Left forelimb (tissue), 1 donor: ENCODE measurements around the gene TMEFF2.

Source experiments
- DNase-seq: peaks from one replicate; pipeline ENCODE4 v3.0.0-alpha.2; 2018; ENCODE audit warnings: low spot score

The TMEFF2 gene

GRCh38 chr2:192064459-192064858 lies 130.3 kb downstream of the TMEFF2 start:
- no peak for DNase-seq

GRCh38 chr2:192060161-192060560 lies 134.6 kb downstream of the TMEFF2 start:
- DNase-seq: no peak

GRCh38 chr2:192059266-192059665 lies 135.5 kb downstream of the TMEFF2 start:
- DNase-seq: no peak

- DNase-seq: no peak
Measured at GRCh38 chr2:192053921-192054320, 140.8 kb downstream of the TMEFF2 start.

GRCh38 chr2:192051533-192051932 lies 143.2 kb downstream of the TMEFF2 start:
- DNase-seq: no peak

- no peak for DNase-seq
Measured at GRCh38 chr2:192049362-192049761, 145.4 kb downstream of the TMEFF2 start.

- DNase-seq: no peak
Measured at GRCh38 chr2:192047315-192048107, 147.2 kb downstream of the TMEFF2 start.

GRCh38 chr2:192044496-192044895 lies 150.2 kb downstream of the TMEFF2 start:
- no peak for DNase-seq

- DNase-seq: no peak
Measured at GRCh38 chr2:192043216-192043870, 151.4 kb downstream of the TMEFF2 start.

- DNase-seq: no peak
Measured at GRCh38 chr2:192042126-192042525, 152.6 kb downstream of the TMEFF2 start.

GRCh38 chr2:192038110-192038509 lies 156.6 kb downstream of the TMEFF2 start:
- no peak for DNase-seq

GRCh38 chr2:192035731-192036442 lies 158.8 kb downstream of the TMEFF2 start:
- DNase-seq: no peak

GRCh38 chr2:192030856-192031255 lies 163.9 kb downstream of the TMEFF2 start:
- DNase-seq: no peak

- no peak for DNase-seq
Measured at GRCh38 chr2:192030289-192030688, 164.4 kb downstream of the TMEFF2 start.

- DNase-seq: no peak
Measured at GRCh38 chr2:192029089-192029488, 165.6 kb downstream of the TMEFF2 start.

- no peak for DNase-seq
Measured at GRCh38 chr2:192026825-192027120, 168.0 kb downstream of the TMEFF2 start.

- no peak for DNase-seq
Measured at GRCh38 chr2:192026059-192026824, 168.5 kb downstream of the TMEFF2 start.

GRCh38 chr2:192025637-192026036 lies 169.1 kb downstream of the TMEFF2 start:
- DNase-seq: no peak

GRCh38 chr2:192023006-192023405 lies 171.7 kb downstream of the TMEFF2 start:
- no peak for DNase-seq

GRCh38 chr2:192017844-192018243 lies 176.9 kb downstream of the TMEFF2 start:
- no peak for DNase-seq

- DNase-seq: no peak
Measured at GRCh38 chr2:192016265-192016664, 178.5 kb downstream of the TMEFF2 start.

GRCh38 chr2:192013211-192013610 lies 181.5 kb downstream of the TMEFF2 start:
- no peak for DNase-seq
